Subcutaneous abdominal adipose tissue (tissue), 5 donors: ENCODE data around the gene LRFN3.

Experiments used
- H3K27ac ChIP-seq: one replicate; pipeline ENCODE4 v1.7.0; 2013; ENCODE audit warnings: low read depth, mild to moderate bottlenecking, inconsistent platforms, low read length, moderate library complexity
- H3K27me3 ChIP-seq, 5 donors: one replicate each; pipeline ENCODE4 v1.7.0; 2013; ENCODE audit warnings: low read length in 5 of 5, inconsistent platforms in 1 of 5; ENCODE audit not compliant: control insufficient read depth in 5 of 5, insufficient read depth in 4 of 5
- H3K36me3 ChIP-seq, 5 donors: one replicate each; pipeline ENCODE4 v1.7.0; 2013; ENCODE audit warnings: low read length in 5 of 5; ENCODE audit not compliant: control insufficient read depth in 5 of 5, insufficient read depth in 5 of 5
- H3K4me1 ChIP-seq, 5 donors: one replicate each; pipeline ENCODE4 v1.7.0; 2013; ENCODE audit warnings: low read length in 5 of 5, mild to moderate bottlenecking in 3 of 5, moderate library complexity in 1 of 5; ENCODE audit not compliant: control insufficient read depth in 5 of 5, insufficient read depth in 5 of 5
- H3K4me3 ChIP-seq, 5 donors: one replicate each; pipeline ENCODE4 v1.7.0; 2013; ENCODE audit warnings: low read length in 5 of 5, low read depth in 1 of 5
- H3K9ac ChIP-seq, 5 donors: one replicate each; pipeline ENCODE4 v1.7.0; 2013; ENCODE audit warnings: low read length in 5 of 5, mild to moderate bottlenecking in 4 of 5, moderate library complexity in 3 of 5
- H3K9me3 ChIP-seq, 5 donors: one replicate each; pipeline ENCODE4 v1.7.0; 2013; ENCODE audit warnings: low read length in 5 of 5; ENCODE audit not compliant: control insufficient read depth in 5 of 5
- donor health status: healthy.
- donor health status: healthy.
- donor health status: healthy.
- donor health status: healthy.
- donor health status: healthy.

The LRFN3 gene

GRCh38 chr19:35919306-35919705 lies 16.9 kb upstream of the LRFN3 start:
- Histone ChIP-seq H3K9ac (no peak overlapping the region), H3K4me1 (no peaks in the 10 kb centered on the region), H3K27me3 (no peaks in the 10 kb centered on the region), H3K4me3 (no peak overlapping the region), H3K36me3 (no peaks in the 10 kb centered on the region), H3K9me3 (no peaks in the 10 kb centered on the region), H3K27ac (no peak overlapping the region)

DNA sequence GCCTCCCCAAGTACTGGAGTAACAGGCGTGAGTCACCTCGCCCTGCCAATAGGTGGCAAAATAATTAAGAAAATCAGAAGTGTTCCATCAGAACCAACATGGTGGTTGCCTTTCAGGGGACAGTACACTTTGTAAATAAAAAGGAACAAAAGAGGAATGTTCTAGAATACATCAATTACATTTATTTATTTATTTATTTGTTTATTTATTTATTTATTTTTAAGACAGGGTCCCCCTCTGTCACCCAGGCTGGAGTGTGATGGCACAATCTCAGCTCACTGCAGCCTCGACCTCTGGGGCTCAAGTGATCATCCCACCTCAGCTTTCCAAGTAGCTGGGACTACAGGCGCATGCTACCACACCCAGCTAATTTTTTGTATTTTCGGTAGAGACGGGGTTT lies 15.2 kb upstream of the LRFN3 start:
- H3K9me3 ChIP-seq, result peaks cover 0 to 10% (median 7%) of the 10 kb centered on the region in 5 donors
- no peaks in the 10 kb centered on the region for H3K4me1 ChIP-seq
- no peak overlapping the region for H3K9ac ChIP-seq
- no peak overlapping the region for H3K4me3 ChIP-seq
- peaks cover 0 to 6% (median 0%) of the 10 kb centered on the region in 5 donors for H3K27me3 ChIP-seq
- no peak overlapping the region for H3K27ac ChIP-seq
- no peaks in the 10 kb centered on the region for H3K36me3 ChIP-seq

- H3K4me1 ChIP-seq, result no peaks in the 10 kb centered on the region
- H3K4me3 ChIP-seq, result no peak overlapping the region
- H3K36me3 ChIP-seq, result no peaks in the 10 kb centered on the region
- no peak overlapping the region for H3K9ac ChIP-seq
- no peak overlapping the region for H3K27ac ChIP-seq
- H3K27me3 ChIP-seq, result peaks cover 0 to 10% (median 0%) of the 10 kb centered on the region in 5 donors
- peaks cover 0 to 10% (median 8%) of the 10 kb centered on the region in 5 donors for H3K9me3 ChIP-seq
Measured at GRCh38 chr19:35925501-35925900, 10.7 kb upstream of the LRFN3 start.

- Histone ChIP-seq H3K9me3 (peaks cover 0 to 10% (median 8%) of the 10 kb centered on the region in 5 donors), H3K4me1 (peaks cover 4 to 9% (median 6%) of the 10 kb centered on the region in 5 donors), H3K9ac (no peak overlapping the region), H3K4me3 (no peak overlapping the region), H3K27ac (no peak overlapping the region), H3K27me3 (peaks cover 0 to 10% (median 0%) of the 10 kb centered on the region in 5 donors), H3K36me3 (no peaks in the 10 kb centered on the region)
Measured at GRCh38 chr19:35928507-35928906, 7.7 kb upstream of the LRFN3 start.

- H3K4me3 ChIP-seq, result no peak overlapping the region
Measured at GRCh38 chr19:35929876-35930275, 6.3 kb upstream of the LRFN3 start.

DNA sequence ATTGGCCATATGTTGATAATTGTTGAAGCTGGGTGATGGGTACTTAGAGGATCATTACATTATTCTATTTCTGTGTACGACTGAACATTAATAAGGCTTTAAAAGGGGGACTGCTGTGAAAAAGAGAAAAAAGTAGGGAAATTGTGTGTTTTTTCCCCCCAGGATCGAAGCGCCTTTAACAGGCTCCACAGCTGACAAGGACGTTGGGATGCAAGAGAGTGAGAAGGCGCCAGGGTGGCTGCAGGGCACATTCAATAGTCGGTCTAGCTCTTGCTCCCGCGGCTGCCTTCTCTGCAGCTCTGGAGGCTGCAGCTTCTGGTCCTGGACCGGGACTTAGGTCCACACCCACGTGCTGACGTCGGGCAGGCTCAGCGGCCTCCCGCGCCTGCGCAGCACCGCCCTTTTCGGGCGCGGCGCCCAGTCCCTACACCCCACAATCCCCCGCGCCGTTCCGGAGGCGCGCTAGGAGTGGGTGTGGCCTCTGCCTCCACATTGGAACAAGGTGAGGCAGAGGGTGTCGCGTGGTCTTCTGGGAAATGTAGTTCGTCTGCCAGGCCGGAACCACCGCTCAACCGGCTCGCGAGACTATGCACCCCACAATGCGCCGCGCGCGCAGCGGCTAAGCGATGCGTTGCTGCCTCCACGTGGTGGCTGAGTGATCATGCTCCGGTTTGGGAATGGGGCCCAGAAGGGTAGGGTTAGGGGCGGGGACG lies 4.9 kb upstream of the LRFN3 start:
- Histone ChIP-seq H3K9me3 (no peaks in the 10 kb centered on the region), H3K36me3 (no peaks in the 10 kb centered on the region), H3K4me3 (peak overlapping the region in 4 of 5 donors; percentile 34 to 53 (median 44)), H3K9ac (no peak overlapping the region), H3K27ac (no peak overlapping the region), H3K27me3 (peaks cover 0 to 3% (median 0%) of the 10 kb centered on the region in 5 donors), H3K4me1 (peaks cover 9 to 19% (median 15%) of the 10 kb centered on the region in 5 donors)

More at GRCh38 chr19:35929876-35930275, 6.3 kb upstream of the LRFN3 start:
- no peak overlapping the region for H3K9ac ChIP-seq
- no peaks in the 10 kb centered on the region for H3K36me3 ChIP-seq
- peaks cover 0 to 10% (median 8%) of the 10 kb centered on the region in 5 donors for H3K9me3 ChIP-seq
- H3K4me1 ChIP-seq, result peaks cover 4 to 9% (median 6%) of the 10 kb centered on the region in 5 donors
- H3K27ac ChIP-seq, result no peak overlapping the region
- H3K27me3 ChIP-seq, result peaks cover 0 to 10% (median 0%) of the 10 kb centered on the region in 5 donors

DNA sequence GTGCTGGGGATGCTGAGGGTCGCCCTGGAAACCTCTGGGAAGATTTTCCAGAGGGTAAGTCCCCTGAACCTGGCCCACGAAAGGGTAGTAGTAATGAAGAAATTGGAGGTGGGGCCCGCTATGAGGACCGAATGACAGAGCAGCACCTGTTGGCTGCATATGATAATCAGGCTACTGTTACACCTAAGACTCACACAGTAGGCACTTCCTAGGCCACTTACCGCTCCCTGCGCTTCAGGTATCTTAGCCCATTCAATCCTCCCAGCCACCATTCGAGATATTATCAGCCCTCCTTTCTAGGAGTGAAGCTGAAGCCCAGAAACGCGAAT lies 4.3 kb upstream of the LRFN3 start:
- Histone ChIP-seq H3K27me3 (peaks cover 0 to 1% (median 0%) of the 10 kb centered on the region in 5 donors), H3K27ac (no peak overlapping the region), H3K4me1 (peaks cover 9 to 23% (median 18%) of the 10 kb centered on the region in 5 donors), H3K36me3 (no peaks in the 10 kb centered on the region), H3K4me3 (no peak overlapping the region), H3K9me3 (no peaks in the 10 kb centered on the region), H3K9ac (no peak overlapping the region)

DNA sequence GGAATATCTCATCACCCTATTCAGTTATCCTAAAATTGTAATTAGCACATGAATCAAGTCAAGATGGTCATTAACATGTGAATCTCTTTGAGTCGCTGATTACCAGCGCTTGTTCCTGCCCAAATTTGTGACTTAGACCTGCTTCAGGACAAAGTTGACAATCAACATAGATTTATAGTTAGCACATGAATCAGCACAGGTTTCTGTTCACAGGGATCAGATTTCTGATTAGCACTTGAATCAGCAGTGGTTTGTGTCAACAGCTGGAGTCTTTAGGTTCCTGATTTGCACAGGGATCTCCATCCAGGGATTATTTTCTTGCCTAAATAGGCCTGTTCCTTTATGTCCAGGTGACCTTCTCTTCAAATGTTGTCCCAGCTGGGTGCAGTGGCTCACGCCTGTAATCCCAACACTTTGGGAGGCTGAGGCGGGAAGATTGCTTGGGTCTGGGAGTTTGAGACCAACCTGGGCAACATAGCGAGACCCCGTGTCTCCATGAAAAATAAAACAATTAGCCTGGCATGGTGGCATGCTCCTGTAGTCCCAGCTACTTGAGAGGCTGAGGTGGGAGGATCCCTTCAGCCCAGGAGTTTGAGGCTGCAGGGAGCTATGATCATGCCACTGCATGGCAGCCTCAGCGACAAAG lies 3.8 kb upstream of the LRFN3 start:
- Histone ChIP-seq H3K27me3 (no peaks in the 10 kb centered on the region), H3K9me3 (no peaks in the 10 kb centered on the region), H3K4me1 (peaks cover 9 to 29% (median 24%) of the 10 kb centered on the region in 5 donors), H3K27ac (no peak overlapping the region), H3K4me3 (no peak overlapping the region), H3K36me3 (no peaks in the 10 kb centered on the region), H3K9ac (no peak overlapping the region)

DNA sequence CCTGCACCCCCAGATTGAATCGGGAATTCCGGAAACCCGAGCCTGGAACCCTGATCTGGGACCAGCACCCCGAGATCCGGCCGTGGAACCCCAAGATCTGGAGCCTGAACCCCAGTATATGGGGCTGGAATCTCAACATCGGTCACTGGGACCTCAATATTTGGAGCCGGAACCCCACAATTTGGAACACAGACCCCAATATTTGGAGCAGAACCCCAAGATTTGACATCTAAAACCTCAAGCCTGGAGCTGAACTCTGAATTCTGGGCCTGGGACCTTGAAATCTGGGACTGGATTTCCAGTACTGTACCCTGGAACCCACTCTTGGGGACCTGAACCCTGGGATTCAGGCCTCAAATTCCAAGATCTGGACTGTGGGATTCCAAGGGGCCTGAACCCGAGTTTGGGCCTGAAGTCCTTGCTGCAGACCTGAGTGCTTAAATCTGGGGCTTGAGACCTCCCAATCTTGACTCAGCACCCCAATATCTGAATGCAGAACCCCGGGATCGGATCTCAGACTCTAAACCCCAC lies 629 bp downstream of the LRFN3 start:
- no peaks in the 10 kb centered on the region for H3K9me3 ChIP-seq
- H3K27me3 ChIP-seq, result no peaks in the 10 kb centered on the region
- peaks cover 0 to 18% (median 16%) of the 10 kb centered on the region in 5 donors for H3K36me3 ChIP-seq
- H3K27ac ChIP-seq, result no peak overlapping the region
- H3K4me3 ChIP-seq, result peak overlapping the region; percentile 55 to 79 (median 62)
- peak overlapping the region; percentile 68 to 82 (median 82) for H3K9ac ChIP-seq
- peaks cover 7 to 57% (median 38%) of the 10 kb centered on the region in 5 donors for H3K4me1 ChIP-seq
